ENCODE data around the gene ZNF532. TPM values are rescaled to one million over a fixed set of nuclear protein-coding genes. Genes with fewer than 3 reads are reported as not detected.
A peak's percentile ranks its signal among the peaks of the same experiment; 100 is the strongest.

The ZNF532 gene
- total RNA-seq, 6 experiments from 2014 or later = 43.1 to 56.6 (median 50.1) TPM

GRCh38 chr18:58928386-58928785 lies 63.7 kb downstream of the ZNF532 start:
- Mint-ChIP-seq H3K4me3 (no peak overlapping the region), H3K27me3 (ENCODE audit: insufficient read depth) (no peaks in the 10 kb centered on the region; the same call in 1 of the 2 replicates), H3K9me3 (0 out of 2 replicates have a peak, but pooled peaks cover 4% of the 10 kb centered on the region), H3K36me3 (ENCODE audit: low read depth) (peaks cover 36% of the 10 kb centered on the region), H3K27ac (peak overlapping the region; percentile 28; the same call in 1 of the 2 replicates), H3K4me1 (ENCODE audit: low read depth) (peaks cover 32% of the 10 kb centered on the region)
- DNase-seq = no peak
- TF ChIP-seq CTCF (IDR thresholded peaks at IDR 0.05) = no peak

GRCh38 chr18:58929206-58929605 lies 64.5 kb downstream of the ZNF532 start:
- Mint-ChIP-seq H3K27ac (no peak overlapping the region), H3K4me3 (no peak overlapping the region), H3K27me3 (ENCODE audit: insufficient read depth) (no peaks in the 10 kb centered on the region; the same call in 1 of the 2 replicates), H3K9me3 (0 out of 2 replicates have a peak, but pooled peaks cover 4% of the 10 kb centered on the region), H3K36me3 (ENCODE audit: low read depth) (peaks cover 29% of the 10 kb centered on the region), H3K4me1 (ENCODE audit: low read depth) (peaks cover 32% of the 10 kb centered on the region)
- no peak for DNase-seq
- TF ChIP-seq CTCF (IDR thresholded peaks at IDR 0.05) = no peak

- TF ChIP-seq CTCF (IDR thresholded peaks at IDR 0.05) = no peak
- Mint-ChIP-seq H3K27me3 (ENCODE audit: insufficient read depth) (no peaks in the 10 kb centered on the region), H3K4me3 (no peak overlapping the region), H3K27ac (no peak overlapping the region), H3K4me1 (ENCODE audit: low read depth) (peaks cover 51% of the 10 kb centered on the region), H3K36me3 (ENCODE audit: low read depth) (peaks cover 32% of the 10 kb centered on the region), H3K9me3 (no peaks in the 10 kb centered on the region)
- DNase-seq = no peak
Measured at GRCh38 chr18:58934356-58934755, 69.7 kb downstream of the ZNF532 start.

GRCh38 chr18:58934933-58935577 lies 70.4 kb downstream of the ZNF532 start:
- H3K27ac Mint-ChIP-seq = no peak overlapping the region
- H3K36me3 Mint-ChIP-seq (ENCODE audit: low read depth) = peaks cover 34% of the 10 kb centered on the region
- no peak for TF ChIP-seq CTCF (IDR thresholded peaks at IDR 0.05)
- H3K9me3 Mint-ChIP-seq = no peaks in the 10 kb centered on the region
- no peak overlapping the region for H3K4me3 Mint-ChIP-seq
- no peak for DNase-seq
- peaks cover 48% of the 10 kb centered on the region for H3K4me1 Mint-ChIP-seq (ENCODE audit: low read depth)
- H3K27me3 Mint-ChIP-seq (ENCODE audit: insufficient read depth) = no peaks in the 10 kb centered on the region

GRCh38 chr18:58937071-58937886 lies 72.6 kb downstream of the ZNF532 start:
- Mint-ChIP-seq H3K27ac (peak overlapping the region; percentile 89), H3K27me3 (ENCODE audit: insufficient read depth) (no peaks in the 10 kb centered on the region), H3K9me3 (no peaks in the 10 kb centered on the region), H3K4me1 (ENCODE audit: low read depth) (peaks cover 41% of the 10 kb centered on the region), H3K36me3 (ENCODE audit: low read depth) (peaks cover 34% of the 10 kb centered on the region), H3K4me3 (peak overlapping the region; percentile 79)
- peak; percentile 41 for DNase-seq
- TF ChIP-seq CTCF (IDR thresholded peaks at IDR 0.05) = no peak
